GM12892 (cell line): Measurements from ENCODE around the gene ITGB2.

Experiments
- POLR2A ChIP-seq: IDR thresholded peaks from 2 replicates; pipeline ENCODE4 v1.6.1; 2011; ENCODE audit warnings: low read depth, low read length, control low read depth
- POLR2AphosphoS5 ChIP-seq: IDR thresholded peaks from 2 replicates; pipeline ENCODE4 v1.6.1; 2011; ENCODE audit warnings: low read depth, low read length, control low read depth
- TAF1 ChIP-seq: IDR thresholded peaks from 2 replicates; pipeline ENCODE4 v1.6.1; 2011; ENCODE audit warnings: low read depth, mild to moderate bottlenecking, control low read depth, low read length, borderline replicate concordance

DNA sequence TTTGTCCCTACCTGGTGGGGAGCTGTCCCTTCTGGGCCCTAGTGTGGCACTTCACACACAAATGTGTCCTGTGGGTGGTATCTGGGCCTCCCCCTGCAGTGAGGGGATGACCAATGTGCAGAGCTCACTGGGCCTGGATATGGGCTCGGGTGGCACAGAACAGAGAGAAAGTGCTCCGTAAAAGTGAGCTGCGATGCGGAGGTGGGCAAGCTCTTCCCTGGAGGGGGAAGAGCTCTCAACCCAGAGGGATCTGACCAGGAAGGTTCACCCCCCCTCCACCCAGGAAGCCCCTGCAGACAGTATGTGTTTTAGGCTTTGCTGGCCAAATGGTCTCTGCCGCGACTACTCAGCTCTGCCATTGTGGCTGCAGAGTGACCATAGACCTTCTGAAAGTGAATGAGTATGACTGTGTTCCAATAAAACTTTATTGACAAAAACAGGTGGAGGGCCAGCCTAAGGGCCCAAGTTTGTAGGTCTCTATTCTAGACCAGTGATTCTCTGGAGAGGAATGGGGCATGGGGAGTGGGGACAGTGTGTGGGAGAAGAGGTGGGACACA, 8.6 kb upstream of the ITGB2 start:
- TF ChIP-seq POLR2A = no peak
- no peak for TF ChIP-seq TAF1
- TF ChIP-seq POLR2AphosphoS5 = no peak
